BE2C (cell line): Measurements from ENCODE around the gene MTO1. TPM values are rescaled to one million over a fixed set of nuclear protein-coding genes. Genes with fewer than 3 reads are reported as not detected.

Experiments used
- DNase-seq: peaks from one replicate; pipeline ENCODE4 v3.0.0-alpha.2; 2020
- H3K27me3 ChIP-seq: fragments of 250-450 bp; sonication (Bioruptor Pico); 2 replicates; pipeline ENCODE4 v1.5.1; 2020; ENCODE audit warnings: mild to moderate bottlenecking
- H3K36me3 ChIP-seq: fragments of 250-450 bp; sonication (Bioruptor Pico); 2 replicates; pipeline ENCODE4 v1.5.1; 2020; ENCODE audit warnings: mild to moderate bottlenecking
- H3K4me1 ChIP-seq: fragments of 250-450 bp; sonication (Bioruptor Pico); 2 replicates; pipeline ENCODE4 v1.5.1; 2020
- H3K4me3 ChIP-seq: 2 replicates; pipeline ENCODE4 v1.5.1; 2011; ENCODE audit warnings: low read depth, low read length
- H3K9me3 ChIP-seq: fragments of 250-450 bp; sonication (Bioruptor Pico); 2 replicates; pipeline ENCODE4 v1.5.1; 2020
- CTCF ChIP-seq: IDR thresholded peaks from 2 replicates; pipeline ENCODE4 v1.5.1; 2012; ENCODE audit warnings: mild to moderate bottlenecking, low read depth, low read length
- polyA plus RNA-seq: library from polyadenylated mRNA; unstranded; fragments of >200 nt; gene quantifications from one replicate; pipeline ENCODE4 v1.2.1, GENCODE V29; 2012; ENCODE audit warnings: low read depth, missing spikeins; ENCODE audit not compliant: insufficient read length, insufficient read depth

MTO1 gene
- polyA plus RNA-seq, result 20.0 TPM

- H3K9me3 ChIP-seq, result no peaks in the 10 kb centered on the region
- no peak for TF ChIP-seq CTCF
- no peaks in the 10 kb centered on the region for H3K27me3 ChIP-seq
- peaks cover 9% of the 10 kb centered on the region for H3K4me1 ChIP-seq
- peak; percentile 87 for DNase-seq
- peaks cover 5% of the 10 kb centered on the region for H3K36me3 ChIP-seq
- H3K4me3 ChIP-seq, result peak within 1 kb of the TSS; percentile 99
Measured at GRCh38 chr6:73461537-73462350, at the start of gene MTO1. Gene MTO1, plus strand, starts transcription at chr6:73461737. Its CDS starts 118 bp downstream, at chr6:73461855.

- H3K4me1 ChIP-seq, result no peaks in the 10 kb centered on the region
- H3K36me3 ChIP-seq, result no peaks in the 10 kb centered on the region
- no peaks in the 10 kb centered on the region for H3K9me3 ChIP-seq
- DNase-seq, result no peak
- TF ChIP-seq CTCF, result no peak
- no peaks in the 10 kb centered on the region for H3K27me3 ChIP-seq
- H3K4me3 ChIP-seq, result no peak overlapping the region
Measured at GRCh38 chr6:73413102-73413501, 48.4 kb upstream of the MTO1 start.

- Histone ChIP-seq H3K4me3 (no peak overlapping the region), H3K27me3 (no peaks in the 10 kb centered on the region), H3K9me3 (no peaks in the 10 kb centered on the region), H3K36me3 (no peaks in the 10 kb centered on the region), H3K4me1 (no peaks in the 10 kb centered on the region)
- TF ChIP-seq CTCF, result no peak
- no peak for DNase-seq
Measured at GRCh38 chr6:73418081-73418741, 43.3 kb upstream of the MTO1 start.

GRCh38 chr6:73421534-73421933 is 40.0 kb upstream of the MTO1 start:
- TF ChIP-seq CTCF, result no peak
- DNase-seq, result no peak
- Histone ChIP-seq H3K4me1 (no peaks in the 10 kb centered on the region), H3K9me3 (no peaks in the 10 kb centered on the region), H3K4me3 (no peak overlapping the region), H3K27me3 (no peaks in the 10 kb centered on the region), H3K36me3 (no peaks in the 10 kb centered on the region)

- Histone ChIP-seq H3K9me3 (no peaks in the 10 kb centered on the region), H3K27me3 (no peaks in the 10 kb centered on the region), H3K4me3 (no peak overlapping the region), H3K4me1 (no peaks in the 10 kb centered on the region), H3K36me3 (no peaks in the 10 kb centered on the region)
- TF ChIP-seq CTCF, result no peak
- DNase-seq, result no peak
Measured at GRCh38 chr6:73435236-73435635, 26.3 kb upstream of the MTO1 start.

- no peaks in the 10 kb centered on the region for H3K36me3 ChIP-seq
- TF ChIP-seq CTCF, result no peak
- no peaks in the 10 kb centered on the region for H3K4me1 ChIP-seq
- H3K4me3 ChIP-seq, result no peak overlapping the region
- no peaks in the 10 kb centered on the region for H3K9me3 ChIP-seq
- DNase-seq, result peak; percentile 36
- no peaks in the 10 kb centered on the region for H3K27me3 ChIP-seq
Measured at GRCh38 chr6:73443555-73443954, 18.0 kb upstream of the MTO1 start.
